MM.1S (cell line): Measurements from ENCODE around the gene HOXB5.

Experiments used
- CTCF ChIP-seq: fragments of 300-600 bp; sonication (generic); IDR thresholded peaks from 2 replicates; pipeline ENCODE4 v1.5.1; 2016; ENCODE audit warnings: antibody characterized with exemption, low read length, mixed read lengths
- EZH2 ChIP-seq: fragments of 300-600 bp; sonication (generic); optimal IDR thresholded peaks from 2 replicates; pipeline ENCODE3; 2017; ENCODE audit warnings: low read depth, mild to moderate bottlenecking, antibody characterized with exemption, low read length, mixed read lengths

- TF ChIP-seq CTCF (no peak), EZH2 (no peak)
Measured at GRCh38 chr17:48569674-48570324, 23.8 kb downstream of the HOXB5 start.
